CD4-positive, CD25-positive, alpha-beta regulatory T cell (primary cell): ENCODE measurements around the gene TNFRSF18. TPM values are rescaled to one million over a fixed set of nuclear protein-coding genes. Genes with fewer than 3 reads are reported as not detected.

Experiments
- ATAC-seq, 2 donors: fragments of 150-1000 bp; cut with Tn5 transposase; one replicate each; pipeline ENCODE4 v1.10.0; 2021; ENCODE audit warnings: low read depth in 2 of 2, moderate number of reproducible peaks in 2 of 2, moderate library complexity in 1 of 2
- DNase-seq, 3 donors: peaks; one replicate each; pipeline versions ENCODE4 v3.0.0 to v3.0.0-alpha.2; 2012 to 2022; ENCODE audit warnings: mixed read lengths in 1 of 3
- H3K27ac ChIP-seq: one replicate; pipeline ENCODE4 v1.7.0; 2013; ENCODE audit warnings: mild to moderate bottlenecking, low read length; ENCODE audit not compliant: insufficient read depth, poor library complexity, severe bottlenecking
- H3K27me3 ChIP-seq: one replicate; pipeline ENCODE4 v1.7.0; 2013; ENCODE audit warnings: low read length; ENCODE audit not compliant: control insufficient read depth, insufficient read depth
- H3K36me3 ChIP-seq: one replicate; pipeline ENCODE4 v1.7.0; 2013; ENCODE audit warnings: mild to moderate bottlenecking, low read length, moderate library complexity; ENCODE audit not compliant: control insufficient read depth, insufficient read depth
- H3K4me1 ChIP-seq: 2 replicates; pipeline ENCODE4 v1.7.0; 2013; ENCODE audit warnings: mild to moderate bottlenecking, low read length; ENCODE audit not compliant: insufficient read depth, control insufficient read depth, poor library complexity, severe bottlenecking
- H3K4me3 ChIP-seq: one replicate; pipeline ENCODE4 v1.7.0; 2013; ENCODE audit warnings: low read depth, mild to moderate bottlenecking, low read length, moderate library complexity
- H3K9me3 ChIP-seq, 2 experiments: 1 replicate in 1 of 2; 2 replicates in 1 of 2; pipeline ENCODE4 v1.7.0; 2013; ENCODE audit warnings: low read length in 2 of 2, mild to moderate bottlenecking in 1 of 2, moderate library complexity in 1 of 2; ENCODE audit not compliant: control insufficient read depth in 2 of 2
- H3K27ac Mint-ChIP-seq, 3 donors: one replicate each; pipeline ENCODE4 v1.8.0; 2020 to 2022; ENCODE audit warnings: mild to moderate bottlenecking in 3 of 3, mixed read lengths in 3 of 3, moderate library complexity in 2 of 3
- H3K27me3 Mint-ChIP-seq: one replicate; pipeline ENCODE4 v1.8.0; 2022; ENCODE audit warnings: mild to moderate bottlenecking, mixed read lengths
- H3K36me3 Mint-ChIP-seq: one replicate; pipeline ENCODE4 v1.8.0; 2020; ENCODE audit warnings: mixed read lengths
- H3K4me1 Mint-ChIP-seq, 4 donors: one replicate each; pipeline ENCODE4 v1.8.0; 2020 to 2022; ENCODE audit warnings: mixed read lengths in 4 of 4, mild to moderate bottlenecking in 1 of 4
- H3K4me3 Mint-ChIP-seq, 4 donors: one replicate each; pipeline ENCODE4 v1.8.0; 2020 to 2022; ENCODE audit warnings: mild to moderate bottlenecking in 4 of 4, mixed read lengths in 4 of 4, moderate library complexity in 3 of 4
- H3K9me3 Mint-ChIP-seq, 7 donors: one replicate each; pipeline ENCODE4 v1.8.0; 2020 to 2022; ENCODE audit warnings: mixed read lengths in 7 of 7, mild to moderate bottlenecking in 3 of 7, moderate library complexity in 2 of 7
- polyA plus RNA-seq, 4 donors: library from polyadenylated mRNA; unstranded; fragments of 300-500 nt; fragmentation: Illumina TruSeq; gene quantifications; one replicate each; pipeline ENCODE4 v1.2.3, GENCODE V29; 2021
- total RNA-seq: library from RNA; stranded (reverse); gene quantifications from one replicate; pipeline ENCODE4 v1.2.3, GENCODE V29; 2022

Gene TNFRSF18
- total and polyA plus RNA-seq, 5 donors from 2014 or later, result 17.4 to 54.5 (median 29.3) TPM

DNA sequence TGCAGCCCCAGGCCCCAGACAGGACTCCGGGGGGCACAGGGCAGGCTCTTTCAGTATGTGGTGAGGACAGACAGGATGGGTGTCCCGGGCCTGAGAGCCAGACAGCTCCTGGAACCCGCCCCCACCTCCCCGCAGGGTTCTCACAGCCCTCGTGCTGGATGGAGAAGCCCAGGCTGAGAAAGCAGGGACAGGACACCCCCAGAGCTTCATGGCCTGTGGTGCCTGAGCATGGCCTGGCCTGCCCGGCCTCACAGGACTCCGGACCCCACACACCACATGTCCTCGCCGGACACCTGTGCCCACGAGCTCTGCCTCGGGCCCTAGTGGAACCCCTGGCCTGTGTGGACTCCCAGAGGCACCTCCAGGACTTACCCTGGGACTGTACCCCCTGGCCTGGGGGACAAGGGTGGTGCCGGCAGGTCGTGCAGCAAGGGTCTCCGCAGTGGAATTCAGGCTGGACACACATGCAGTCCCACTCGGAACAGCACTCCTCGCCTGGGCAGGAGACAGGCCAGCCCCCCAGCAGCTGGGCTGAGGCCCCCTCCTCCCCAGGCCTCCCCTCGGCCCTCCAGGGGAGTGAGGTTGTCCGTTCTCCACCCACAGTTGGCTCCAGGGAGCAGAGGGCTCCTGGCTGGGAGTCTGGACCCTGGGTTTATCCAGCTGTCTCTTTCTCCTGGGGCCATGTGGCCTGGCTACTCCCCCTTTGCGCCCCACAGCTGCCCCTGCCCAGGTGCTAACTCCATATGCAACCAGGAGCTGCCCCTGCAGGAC lies 1.2 kb downstream of the TNFRSF18 start:
- H3K4me3 ChIP-seq, result no peak overlapping the region
- H3K36me3 ChIP-seq, result no peaks in the 10 kb centered on the region
- H3K27ac ChIP-seq, result peak overlapping the region; percentile 88
- Mint-ChIP-seq H3K27ac (no peak overlapping the region), H3K4me3 (peak overlapping the region; percentile 63 to 78 (median 73)), H3K27me3 (peaks cover 7% of the 10 kb centered on the region), H3K36me3 (no peaks in the 10 kb centered on the region), H3K9me3 (no peaks in the 10 kb centered on the region), H3K4me1 (peaks cover 0 to 28% (median 13%) of the 10 kb centered on the region in 4 donors)
- no peaks in the 10 kb centered on the region for H3K27me3 ChIP-seq
- ATAC-seq (no peak), DNase-seq (peak in 1 of 3 donors; percentile 1)
- peaks cover 59% of the 10 kb centered on the region for H3K4me1 ChIP-seq
- no peaks in the 10 kb centered on the region for H3K9me3 ChIP-seq

DNA sequence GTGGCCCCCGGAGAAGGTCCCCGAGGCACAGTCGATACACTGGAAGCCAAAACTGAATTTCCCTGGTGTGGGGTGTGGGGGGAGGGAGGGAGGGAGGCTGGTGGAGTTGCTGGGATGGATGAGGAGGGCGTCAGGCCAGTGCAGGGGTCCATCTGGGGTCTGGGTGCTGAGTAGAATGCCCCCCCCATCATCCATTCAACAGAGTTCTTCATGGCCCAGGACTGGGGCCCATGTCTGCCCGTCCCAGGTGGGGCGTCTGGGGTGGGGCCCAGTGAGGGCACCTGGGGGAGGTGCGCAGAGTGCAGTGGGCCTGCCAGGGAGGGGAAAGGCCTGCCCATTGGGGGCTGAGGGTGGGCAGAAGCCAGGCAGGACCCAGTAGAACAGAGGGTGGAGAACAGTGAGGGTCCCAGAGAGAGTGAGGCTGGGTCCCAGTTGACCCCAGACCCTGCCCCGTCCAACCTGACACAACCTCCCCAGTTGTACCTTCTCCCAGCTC lies 1.9 kb downstream of the TNFRSF18 start:
- H3K4me3 ChIP-seq, result no peak overlapping the region
- DNase-seq, result peak in 1 of 3 donors; percentile 1
- Mint-ChIP-seq H3K36me3 (no peaks in the 10 kb centered on the region), H3K27ac (peak overlapping the region in 1 of 3 donors; percentile 43), H3K9me3 (no peaks in the 10 kb centered on the region), H3K27me3 (peaks cover 7% of the 10 kb centered on the region), H3K4me1 (peaks cover 0 to 29% (median 11%) of the 10 kb centered on the region in 4 donors), H3K4me3 (peak overlapping the region in 3 of 4 donors; percentile 31 to 81 (median 63))
- H3K4me1 ChIP-seq, result peaks cover 58% of the 10 kb centered on the region
- ATAC-seq, result no peak
- H3K36me3 ChIP-seq, result no peaks in the 10 kb centered on the region
- no peaks in the 10 kb centered on the region for H3K27me3 ChIP-seq
- H3K9me3 ChIP-seq, result no peaks in the 10 kb centered on the region
- peak overlapping the region; percentile 88 for H3K27ac ChIP-seq

DNA sequence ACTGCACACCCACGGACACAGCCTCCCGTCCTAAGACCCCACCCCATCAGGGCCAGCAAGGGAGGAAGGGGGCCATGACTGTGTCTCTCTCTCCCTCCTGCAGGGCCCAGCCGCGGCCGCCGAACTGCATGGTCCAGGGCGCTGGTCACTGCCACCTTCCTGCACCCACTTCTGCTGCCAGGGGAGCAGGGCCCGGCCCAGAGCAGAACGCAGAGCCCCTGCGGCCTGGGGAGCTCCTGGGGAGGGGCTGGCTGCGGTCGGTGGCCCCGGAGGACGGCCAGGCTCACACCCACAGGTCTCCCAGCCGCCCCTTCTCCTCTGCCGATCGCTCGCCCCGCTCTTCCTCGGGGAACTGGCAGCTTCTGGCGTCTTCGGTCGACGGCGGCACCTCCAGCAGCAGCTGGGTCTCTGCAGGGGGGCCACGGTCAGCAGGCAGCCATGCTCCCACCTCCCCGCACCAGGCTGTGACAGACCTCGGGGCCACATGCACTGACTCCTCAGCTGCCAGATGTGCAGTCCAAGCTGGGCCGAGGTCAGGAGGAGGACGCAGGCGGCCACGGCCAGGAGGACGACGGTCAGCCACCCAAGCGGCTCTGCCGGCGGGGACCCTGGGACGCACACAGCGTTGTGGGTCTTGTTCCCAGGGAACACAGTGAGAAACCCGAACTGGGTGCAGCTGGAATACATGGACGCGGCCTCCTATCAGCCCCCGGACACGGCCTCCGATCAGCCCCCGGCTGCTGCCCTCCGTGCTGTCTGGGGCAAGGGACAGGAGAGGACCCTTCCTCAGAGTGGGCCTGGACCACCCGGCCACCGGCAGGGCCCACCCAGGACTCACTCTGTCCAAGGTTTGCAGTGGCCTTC lies 2.6 kb downstream of the TNFRSF18 start:
- ATAC-seq (no peak), DNase-seq (peak in 1 of 3 donors; percentile 1)
- H3K27me3 ChIP-seq, result no peaks in the 10 kb centered on the region
- peak overlapping the region in 1 of 4 donors; percentile 81 for H3K4me3 Mint-ChIP-seq
- peaks cover 0 to 25% (median 9%) of the 10 kb centered on the region in 4 donors for H3K4me1 Mint-ChIP-seq
- H3K36me3 Mint-ChIP-seq, result no peaks in the 10 kb centered on the region
- no peak overlapping the region for H3K27ac Mint-ChIP-seq
- peaks cover 51% of the 10 kb centered on the region for H3K4me1 ChIP-seq
- H3K27me3 Mint-ChIP-seq, result peaks cover 7% of the 10 kb centered on the region
- H3K9me3 Mint-ChIP-seq, result no peaks in the 10 kb centered on the region
- no peaks in the 10 kb centered on the region for H3K9me3 ChIP-seq
- H3K27ac ChIP-seq, result peak overlapping the region; percentile 88
- no peaks in the 10 kb centered on the region for H3K36me3 ChIP-seq
- no peak overlapping the region for H3K4me3 ChIP-seq

DNA sequence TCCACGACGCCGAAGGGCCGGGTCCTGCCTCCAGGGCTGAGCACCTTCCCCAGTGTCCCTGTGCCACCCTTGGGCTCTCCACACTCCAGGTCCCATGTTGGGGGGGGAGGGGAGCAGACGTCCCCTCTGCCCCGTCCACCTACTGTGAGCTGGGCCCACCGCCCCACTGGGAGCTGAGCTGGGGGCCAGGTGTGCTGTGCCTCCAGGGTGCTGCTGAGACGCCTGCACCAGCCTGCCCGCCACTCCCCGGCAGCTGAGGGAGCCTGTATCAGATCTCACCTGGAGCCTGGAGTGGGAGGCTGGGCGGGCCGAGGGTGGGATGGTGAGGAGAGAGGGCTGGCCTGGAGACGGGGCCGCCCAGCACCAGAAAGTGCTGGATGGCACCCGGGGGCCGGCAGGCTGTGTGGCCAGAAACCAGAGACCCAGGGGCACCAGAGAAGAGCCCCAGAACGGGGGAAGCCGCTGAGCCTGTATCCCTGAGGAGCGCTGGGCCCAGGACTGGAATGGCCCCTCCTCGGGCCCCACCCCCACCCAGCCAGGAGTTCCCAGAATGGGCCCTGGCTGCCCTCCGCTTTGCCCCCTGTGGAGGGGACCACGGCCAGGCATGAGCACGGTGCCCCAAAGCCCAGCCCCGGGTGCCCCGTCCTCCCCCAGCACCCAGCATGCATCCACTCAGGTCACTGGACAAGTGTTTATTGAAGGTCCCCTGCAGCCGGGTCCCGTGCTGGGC lies 3.4 kb downstream of the TNFRSF18 start:
- no peaks in the 10 kb centered on the region for H3K36me3 ChIP-seq
- no peaks in the 10 kb centered on the region for H3K36me3 Mint-ChIP-seq
- H3K4me1 ChIP-seq, result peaks cover 43% of the 10 kb centered on the region
- peak overlapping the region; percentile 33 for H3K27ac ChIP-seq
- H3K27me3 ChIP-seq, result no peaks in the 10 kb centered on the region
- no peaks in the 10 kb centered on the region for H3K9me3 Mint-ChIP-seq
- peak in 1 of 3 donors; percentile 6 for DNase-seq
- H3K9me3 ChIP-seq, result no peaks in the 10 kb centered on the region
- no peak for ATAC-seq
- H3K4me1 Mint-ChIP-seq, result peaks cover 0 to 18% (median 4%) of the 10 kb centered on the region in 4 donors
- no peak overlapping the region for H3K4me3 ChIP-seq
- peaks cover 1% of the 10 kb centered on the region for H3K27me3 Mint-ChIP-seq
- H3K27ac Mint-ChIP-seq, result no peak overlapping the region
- H3K4me3 Mint-ChIP-seq, result peak overlapping the region in 2 of 4 donors; percentile 35 to 38

DNA sequence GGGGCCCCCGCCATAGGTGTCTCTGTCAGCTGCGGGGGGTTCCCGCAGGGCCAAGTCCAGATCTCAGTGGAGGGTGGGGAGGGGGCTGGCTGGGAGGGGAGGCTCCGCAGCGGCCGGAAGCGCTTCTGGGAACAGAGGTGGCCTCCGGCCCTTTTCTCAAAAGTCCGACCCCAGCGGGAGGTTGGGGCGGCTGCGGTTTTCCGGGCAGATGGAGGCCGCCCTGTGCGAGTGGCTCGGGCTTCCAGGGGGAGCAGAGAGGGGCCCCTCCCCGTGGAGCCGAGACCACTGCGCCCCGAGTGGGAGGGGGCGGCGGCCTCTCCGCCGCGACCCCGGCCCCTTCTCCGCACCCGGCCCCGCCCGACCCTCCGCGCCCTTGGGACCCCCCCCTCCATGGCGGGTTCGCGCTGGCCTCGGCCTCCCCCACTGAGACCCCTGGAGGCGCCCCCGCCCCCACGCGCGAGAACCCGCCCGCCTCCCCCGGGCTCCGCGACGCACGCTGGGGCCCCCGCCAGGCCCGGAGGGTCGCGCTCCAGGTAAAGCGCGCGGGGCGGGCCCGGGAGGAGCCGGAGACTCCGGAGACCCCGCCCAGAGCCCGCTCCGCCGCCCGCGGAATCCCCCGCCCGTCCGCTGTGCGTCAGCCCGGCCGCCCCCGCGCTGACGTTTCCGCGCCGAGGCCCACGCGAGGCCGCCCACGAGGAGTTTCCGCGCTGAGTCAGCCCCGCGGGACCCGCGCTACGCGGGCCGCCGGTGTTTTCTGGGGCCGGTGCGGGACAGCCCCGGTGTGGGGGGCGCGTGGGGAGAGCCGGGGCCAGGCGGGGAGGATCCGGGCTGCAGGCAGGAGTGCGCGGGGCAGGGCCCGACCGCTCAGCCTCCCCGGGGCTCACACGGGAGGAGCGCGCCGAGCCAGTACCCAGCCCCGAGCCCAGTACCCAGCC lies 5.2 kb downstream of the TNFRSF18 start:
- Mint-ChIP-seq H3K9me3 (no peaks in the 10 kb centered on the region), H3K4me1 (peaks cover 0 to 11% (median 1%) of the 10 kb centered on the region in 4 donors), H3K36me3 (no peaks in the 10 kb centered on the region), H3K27me3 (no peaks in the 10 kb centered on the region), H3K27ac (no peak overlapping the region), H3K4me3 (peak overlapping the region in 3 of 4 donors; percentile 32 to 65 (median 48))
- H3K27ac ChIP-seq, result peak overlapping the region; percentile 84
- peak; percentile 75 to 78 for ATAC-seq
- H3K9me3 ChIP-seq, result no peaks in the 10 kb centered on the region
- no peak overlapping the region for H3K4me3 ChIP-seq
- no peaks in the 10 kb centered on the region for H3K27me3 ChIP-seq
- DNase-seq, result peak; percentile 77 to 87 (median 87)
- peaks cover 25% of the 10 kb centered on the region for H3K4me1 ChIP-seq
- no peaks in the 10 kb centered on the region for H3K36me3 ChIP-seq

DNA sequence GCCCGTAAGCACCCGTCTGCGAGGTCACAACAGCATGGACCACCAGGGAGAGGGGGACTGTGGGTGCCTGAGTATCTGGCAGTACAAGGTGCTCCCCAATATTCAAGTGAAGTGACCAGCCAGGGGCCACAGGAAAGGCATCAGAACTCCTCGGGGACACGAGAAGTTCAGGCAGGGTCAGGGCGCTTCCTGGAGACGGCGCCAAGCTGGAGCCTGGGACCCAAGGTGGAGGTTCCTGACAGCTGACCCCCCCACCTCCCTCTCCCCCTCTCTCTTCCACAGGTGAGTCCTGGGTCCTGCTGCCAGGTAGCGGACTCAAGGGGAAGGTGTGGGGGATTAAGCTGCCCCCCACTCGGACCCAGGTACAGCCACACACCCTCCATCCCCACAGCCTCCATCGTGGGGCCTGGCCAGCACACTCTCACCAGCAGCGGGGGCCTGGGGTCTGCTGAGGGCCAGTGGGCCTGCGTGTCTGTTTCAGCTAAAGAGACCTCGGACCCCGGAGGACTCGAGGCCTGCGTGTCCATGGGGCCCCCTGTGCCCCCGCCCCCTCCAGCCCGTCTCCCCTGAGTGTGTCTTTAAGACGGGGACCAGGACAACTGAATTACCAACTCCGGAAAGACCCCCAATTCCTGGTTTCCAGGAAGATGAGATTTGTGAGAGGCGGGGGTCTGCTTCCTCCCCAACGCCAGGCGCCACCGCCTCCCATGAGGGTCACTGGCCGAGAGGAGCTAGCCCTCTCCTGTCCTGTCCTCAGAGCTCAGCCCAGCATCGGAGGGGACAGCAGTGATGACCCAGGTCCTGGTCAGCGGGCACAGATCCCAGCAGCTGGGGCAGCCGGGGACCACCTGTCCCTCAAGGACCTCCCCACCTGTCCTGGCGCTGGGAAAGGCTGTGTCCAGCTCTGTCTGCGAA lies 6.2 kb downstream of the TNFRSF18 start:
- H3K4me3 ChIP-seq, result no peak overlapping the region
- H3K9me3 Mint-ChIP-seq, result peaks cover 0 to 1% (median 0%) of the 10 kb centered on the region in 7 donors
- no peak for ATAC-seq
- peak overlapping the region; percentile 14 to 86 (median 65) for H3K27ac Mint-ChIP-seq
- peak overlapping the region; percentile 84 for H3K27ac ChIP-seq
- H3K36me3 ChIP-seq, result no peaks in the 10 kb centered on the region
- H3K27me3 Mint-ChIP-seq, result no peaks in the 10 kb centered on the region
- no peak for DNase-seq
- peak overlapping the region; percentile 69 to 91 (median 78) for H3K4me3 Mint-ChIP-seq
- peaks cover 0 to 8% (median 1%) of the 10 kb centered on the region in 4 donors for H3K4me1 Mint-ChIP-seq
- H3K36me3 Mint-ChIP-seq, result no peaks in the 10 kb centered on the region
- peaks cover 16% of the 10 kb centered on the region for H3K4me1 ChIP-seq
- no peaks in the 10 kb centered on the region for H3K27me3 ChIP-seq
- H3K9me3 ChIP-seq, result no peaks in the 10 kb centered on the region
